ENCODE data around the gene B3GNT7.

Gene B3GNT7

DNA sequence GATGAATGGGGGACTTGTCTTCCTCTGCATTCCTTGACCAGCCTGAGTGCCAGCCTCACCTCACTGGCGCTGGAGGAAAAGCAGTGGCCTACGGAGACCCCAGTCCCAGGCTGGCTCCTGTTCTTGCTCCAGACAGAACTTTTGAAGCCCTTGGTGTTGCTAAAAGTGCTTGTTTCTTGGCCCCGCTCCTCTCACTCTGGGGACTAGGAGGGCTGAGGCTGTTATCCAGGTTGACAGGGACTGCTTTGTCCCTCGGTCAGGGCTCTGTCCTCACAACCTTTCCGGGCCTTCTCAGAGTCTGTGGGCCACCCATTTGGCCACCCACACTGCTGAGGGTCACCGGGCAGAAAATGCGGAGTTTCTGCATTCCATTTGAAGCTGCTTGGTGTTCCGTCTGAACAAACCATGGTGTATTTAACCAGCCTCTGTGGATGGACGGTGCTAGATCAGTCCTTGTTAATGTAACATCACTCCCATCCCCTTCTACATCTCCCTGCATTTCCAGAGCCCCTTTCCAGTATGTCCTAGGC, 25.6 kb downstream of the B3GNT7 start:
- TF ChIP-seq FOXP2 (optimal IDR thresholded peaks at IDR 0.05; ENCODE audit: borderline replicate concordance, extremely low read depth, extremely low read length, insufficient read depth) (no peak), POLR2AphosphoS5 (IDR thresholded peaks at IDR 0.05; ENCODE audit: low read depth, low read length) (no peak)
- TF ChIP-seq, protein P1, sequence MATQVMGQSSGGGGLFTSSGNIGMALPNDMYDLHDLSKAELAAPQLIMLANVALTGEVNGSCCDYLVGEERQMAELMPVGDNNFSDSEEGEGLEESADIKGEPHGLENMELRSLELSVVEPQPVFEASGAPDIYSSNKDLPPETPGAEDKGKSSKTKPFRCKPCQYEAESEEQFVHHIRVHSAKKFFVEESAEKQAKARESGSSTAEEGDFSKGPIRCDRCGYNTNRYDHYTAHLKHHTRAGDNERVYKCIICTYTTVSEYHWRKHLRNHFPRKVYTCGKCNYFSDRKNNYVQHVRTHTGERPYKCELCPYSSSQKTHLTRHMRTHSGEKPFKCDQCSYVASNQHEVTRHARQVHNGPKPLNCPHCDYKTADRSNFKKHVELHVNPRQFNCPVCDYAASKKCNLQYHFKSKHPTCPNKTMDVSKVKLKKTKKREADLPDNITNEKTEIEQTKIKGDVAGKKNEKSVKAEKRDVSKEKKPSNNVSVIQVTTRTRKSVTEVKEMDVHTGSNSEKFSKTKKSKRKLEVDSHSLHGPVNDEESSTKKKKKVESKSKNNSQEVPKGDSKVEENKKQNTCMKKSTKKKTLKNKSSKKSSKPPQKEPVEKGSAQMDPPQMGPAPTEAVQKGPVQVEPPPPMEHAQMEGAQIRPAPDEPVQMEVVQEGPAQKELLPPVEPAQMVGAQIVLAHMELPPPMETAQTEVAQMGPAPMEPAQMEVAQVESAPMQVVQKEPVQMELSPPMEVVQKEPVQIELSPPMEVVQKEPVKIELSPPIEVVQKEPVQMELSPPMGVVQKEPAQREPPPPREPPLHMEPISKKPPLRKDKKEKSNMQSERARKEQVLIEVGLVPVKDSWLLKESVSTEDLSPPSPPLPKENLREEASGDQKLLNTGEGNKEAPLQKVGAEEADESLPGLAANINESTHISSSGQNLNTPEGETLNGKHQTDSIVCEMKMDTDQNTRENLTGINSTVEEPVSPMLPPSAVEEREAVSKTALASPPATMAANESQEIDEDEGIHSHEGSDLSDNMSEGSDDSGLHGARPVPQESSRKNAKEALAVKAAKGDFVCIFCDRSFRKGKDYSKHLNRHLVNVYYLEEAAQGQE (IDR thresholded peaks at IDR 0.05; ENCODE audit: insufficient read depth in 1 of 2, low read depth in 2 of 2, low read length in 2 of 2) = no peak

DNA sequence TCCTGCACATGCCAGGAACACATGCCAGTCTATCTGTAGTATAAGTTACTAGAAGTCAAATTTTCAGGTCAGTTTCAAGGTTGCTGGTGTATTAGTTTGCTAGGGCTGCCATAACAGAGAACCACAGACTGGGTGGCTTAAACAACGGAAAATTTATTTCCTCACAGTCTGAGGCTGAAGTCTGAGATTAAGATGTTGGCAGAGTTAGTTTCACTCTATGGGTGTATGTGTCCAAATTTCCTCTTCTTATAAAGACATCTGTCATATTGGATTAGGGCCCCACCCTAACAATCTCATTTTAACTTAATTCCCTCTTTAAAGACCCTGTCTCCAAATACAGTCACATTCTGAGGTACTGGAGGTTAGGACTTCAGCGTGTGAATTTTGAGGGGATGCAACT, 26.5 kb downstream of the B3GNT7 start:
- no peak for TF ChIP-seq TAF1 (IDR thresholded peaks at IDR 0.05; ENCODE audit: borderline replicate concordance, insufficient read depth, low read length)
- no peak for TF ChIP-seq POLR2AphosphoS5 (IDR thresholded peaks at IDR 0.05; ENCODE audit: low read depth, low read length)
- no peak for TF ChIP-seq SIN3A (IDR thresholded peaks at IDR 0.05; ENCODE audit: borderline replicate concordance, insufficient read depth, low read length)
- TF ChIP-seq FOXP2 (optimal IDR thresholded peaks at IDR 0.05; ENCODE audit: borderline replicate concordance, extremely low read depth, extremely low read length, insufficient read depth) = no peak
- TF ChIP-seq, protein P1 (IDR thresholded peaks at IDR 0.05; ENCODE audit: insufficient read depth in 1 of 2, low read depth in 2 of 2, low read length in 2 of 2) = no peak

DNA sequence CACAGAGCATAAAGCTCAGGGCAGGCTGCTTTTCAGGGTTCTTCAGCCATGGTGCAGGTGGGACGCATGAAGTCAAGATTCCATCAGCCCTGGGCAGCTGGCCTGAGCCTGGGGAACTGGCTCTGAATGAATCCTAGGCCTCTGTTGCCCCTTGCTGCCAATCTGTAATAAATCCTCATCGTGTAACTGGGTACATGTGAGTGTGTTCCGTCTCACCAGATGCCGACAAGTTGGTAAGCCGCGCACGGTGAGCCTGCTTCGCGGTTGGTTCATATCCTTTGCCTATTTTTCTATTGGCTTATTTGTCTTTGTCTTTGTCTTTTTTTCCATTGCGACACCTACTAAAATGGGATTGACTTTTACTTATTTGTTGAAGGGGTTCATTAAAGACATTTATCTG, 27.7 kb downstream of the B3GNT7 start:
- no peak for TF ChIP-seq TAF1 (IDR thresholded peaks at IDR 0.05; ENCODE audit: borderline replicate concordance, insufficient read depth, low read length)
- TF ChIP-seq, protein P1 (IDR thresholded peaks at IDR 0.05; ENCODE audit: insufficient read depth in 1 of 2, low read depth in 2 of 2, low read length in 2 of 2) = no peak
- TF ChIP-seq FOXP2 (optimal IDR thresholded peaks at IDR 0.05; ENCODE audit: borderline replicate concordance, extremely low read depth, extremely low read length, insufficient read depth) = no peak
- no peak for TF ChIP-seq SIN3A (IDR thresholded peaks at IDR 0.05; ENCODE audit: borderline replicate concordance, insufficient read depth, low read length)
- no peak for TF ChIP-seq POLR2AphosphoS5 (IDR thresholded peaks at IDR 0.05; ENCODE audit: low read depth, low read length)

DNA sequence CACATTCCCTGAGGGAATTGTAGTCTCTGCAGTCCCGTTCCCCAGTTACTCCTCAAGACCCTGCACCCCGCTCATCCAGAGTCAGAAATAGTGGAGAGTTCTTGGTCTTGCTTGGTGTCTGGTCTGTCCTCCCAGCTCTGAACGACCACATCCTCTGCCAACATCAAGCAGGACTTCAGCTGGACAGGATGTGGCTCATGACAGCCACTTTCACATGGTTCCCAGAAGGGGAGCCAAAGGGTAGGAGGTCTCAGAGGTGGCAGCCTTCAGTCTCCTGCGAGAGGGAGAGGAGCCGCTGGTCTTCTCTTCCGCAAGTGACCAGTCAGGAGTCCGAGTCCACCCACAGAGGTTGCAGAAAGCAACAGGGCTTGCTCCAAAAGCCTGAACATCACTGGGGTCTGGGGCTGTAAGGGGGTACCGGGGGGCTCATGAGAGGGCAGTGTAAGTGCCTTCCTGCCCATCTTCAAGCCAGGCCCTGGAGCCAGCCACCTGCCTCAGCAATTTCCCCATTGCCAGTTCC, 29.8 kb downstream of the B3GNT7 start:
- TF ChIP-seq SIN3A (IDR thresholded peaks at IDR 0.05; ENCODE audit: borderline replicate concordance, insufficient read depth, low read length) = no peak
- no peak for TF ChIP-seq FOXP2 (optimal IDR thresholded peaks at IDR 0.05; ENCODE audit: borderline replicate concordance, extremely low read depth, extremely low read length, insufficient read depth)
- no peak for TF ChIP-seq TAF1 (IDR thresholded peaks at IDR 0.05; ENCODE audit: borderline replicate concordance, insufficient read depth, low read length)
- no peak for TF ChIP-seq POLR2AphosphoS5 (IDR thresholded peaks at IDR 0.05; ENCODE audit: low read depth, low read length)

DNA sequence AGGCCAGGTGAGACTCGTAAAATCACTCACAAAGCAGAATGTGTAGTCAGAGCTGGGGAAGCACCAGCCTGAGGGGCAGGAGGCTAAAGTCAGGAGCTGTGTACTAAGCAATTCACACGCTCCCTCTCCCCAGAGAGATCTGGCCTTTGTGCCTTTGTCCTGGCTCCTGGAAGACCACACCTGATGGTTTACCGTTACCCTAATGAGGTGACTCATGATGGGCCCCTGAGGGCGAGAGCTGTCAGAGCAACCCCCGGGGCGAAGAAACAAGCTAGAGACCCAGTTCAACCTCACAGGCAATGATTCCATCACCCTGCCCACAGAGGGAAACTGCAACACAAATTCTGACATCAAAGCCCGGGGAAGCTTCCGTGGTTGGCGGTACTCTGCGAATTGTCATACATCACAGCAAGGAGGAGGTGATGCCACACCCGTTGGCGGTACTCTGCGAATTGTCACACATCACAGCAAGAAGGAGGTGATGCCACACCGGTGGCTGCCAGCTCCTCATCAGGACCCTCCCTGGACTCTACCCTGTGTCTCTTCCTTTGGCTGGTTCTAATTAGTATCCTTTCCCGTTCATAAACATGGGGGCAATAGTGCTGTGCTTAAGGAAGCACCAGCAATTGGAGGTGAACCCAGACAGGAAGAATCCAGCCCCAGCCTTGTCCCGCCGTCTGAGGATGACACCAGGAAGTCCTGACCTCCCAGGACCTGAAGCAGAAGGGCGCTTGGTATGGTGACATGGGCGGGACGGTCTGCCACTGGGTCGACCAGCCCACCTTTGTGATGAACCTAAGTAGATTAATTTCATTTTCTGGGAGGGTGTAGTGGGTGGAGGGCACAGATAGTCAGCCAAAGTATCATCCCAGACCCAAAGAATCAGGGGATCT, 30.5 kb downstream of the B3GNT7 start:
- TF ChIP-seq TAF1 (IDR thresholded peaks at IDR 0.05; ENCODE audit: borderline replicate concordance, insufficient read depth, low read length) = no peak
- no peak for TF ChIP-seq FOXP2 (optimal IDR thresholded peaks at IDR 0.05; ENCODE audit: borderline replicate concordance, extremely low read depth, extremely low read length, insufficient read depth)
- no peak for TF ChIP-seq POLR2AphosphoS5 (IDR thresholded peaks at IDR 0.05; ENCODE audit: low read depth, low read length)
- TF ChIP-seq, protein P1 (IDR thresholded peaks at IDR 0.05; ENCODE audit: insufficient read depth in 1 of 2, low read depth in 2 of 2, low read length in 2 of 2) = no peak
- TF ChIP-seq SIN3A (IDR thresholded peaks at IDR 0.05; ENCODE audit: borderline replicate concordance, insufficient read depth, low read length) = no peak
